AG09309 (cell line): Measurements from ENCODE around the gene MTHFD1L.

Experiments used
- DNase-seq: peaks from one replicate; pipeline ENCODE4 v3.0.0-alpha.2; 2010; ENCODE audit warnings: low read depth
- H3K4me3 ChIP-seq: 2 replicates; pipeline ENCODE4 v1.5.1; 2011; ENCODE audit warnings: mild to moderate bottlenecking, low read depth, low read length, moderate library complexity; ENCODE audit not compliant: control insufficient read depth
- CTCF ChIP-seq: IDR thresholded peaks from 2 replicates; pipeline ENCODE4 v1.5.1; 2011; ENCODE audit warnings: mild to moderate bottlenecking, low read depth, low read length, inconsistent platforms; ENCODE audit not compliant: insufficient read depth, control insufficient read depth; ENCODE audit errors: missing control alignments

MTHFD1L gene

GRCh38 chr6:151060096-151060765, 194.7 kb downstream of the MTHFD1L start:
- peak; percentile 74 for DNase-seq
- no peak overlapping the region for H3K4me3 ChIP-seq
- no peak for TF ChIP-seq CTCF

DNA sequence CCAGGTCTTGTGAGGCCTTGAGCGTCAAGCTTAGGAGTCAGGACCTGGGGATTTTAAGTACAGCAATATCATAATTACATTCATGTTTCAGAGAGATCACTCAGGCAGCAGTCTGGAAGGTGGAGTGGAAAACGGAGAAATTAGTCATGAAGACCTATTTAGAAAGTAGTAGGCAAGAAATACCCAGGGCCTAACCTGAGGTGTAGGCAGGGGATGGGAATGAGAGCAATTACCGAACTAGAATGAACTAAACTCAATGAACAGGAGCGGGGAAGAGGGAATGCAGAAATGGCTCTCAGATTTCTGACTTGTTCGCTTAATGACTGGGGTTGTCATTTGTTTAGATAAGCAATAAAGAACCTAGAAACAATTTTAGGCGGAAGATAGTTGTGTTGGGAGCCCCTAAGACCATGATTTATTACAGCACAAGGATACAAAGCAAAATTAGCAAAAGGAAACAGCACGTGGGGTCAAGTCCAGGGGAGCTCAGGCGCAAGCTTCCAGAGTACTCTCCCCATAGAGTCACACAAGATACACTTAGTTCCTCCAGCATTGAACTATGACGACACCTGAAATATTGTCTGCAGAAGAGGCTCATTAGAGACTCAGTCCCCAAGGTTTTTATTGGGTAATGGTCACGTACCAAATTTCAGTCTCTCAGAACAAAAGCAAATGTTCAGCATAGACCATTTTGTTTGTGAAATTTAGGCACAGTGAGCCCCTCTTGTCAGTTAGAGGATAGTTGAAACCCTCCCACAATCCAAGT, 195.4 kb downstream of the MTHFD1L start:
- DNase-seq = no peak
- H3K4me3 ChIP-seq = no peak overlapping the region
- TF ChIP-seq CTCF = no peak

- TF ChIP-seq CTCF = no peak
- no peak overlapping the region for H3K4me3 ChIP-seq
- peak; percentile 43 for DNase-seq
These were observed 197.8 kb downstream of the MTHFD1L start for GRCh38 chr6:151063352-151063751.

- no peak overlapping the region for H3K4me3 ChIP-seq
- DNase-seq = no peak
- no peak for TF ChIP-seq CTCF
These were observed 198.5 kb downstream of the MTHFD1L start for GRCh38 chr6:151063842-151064647.

DNA sequence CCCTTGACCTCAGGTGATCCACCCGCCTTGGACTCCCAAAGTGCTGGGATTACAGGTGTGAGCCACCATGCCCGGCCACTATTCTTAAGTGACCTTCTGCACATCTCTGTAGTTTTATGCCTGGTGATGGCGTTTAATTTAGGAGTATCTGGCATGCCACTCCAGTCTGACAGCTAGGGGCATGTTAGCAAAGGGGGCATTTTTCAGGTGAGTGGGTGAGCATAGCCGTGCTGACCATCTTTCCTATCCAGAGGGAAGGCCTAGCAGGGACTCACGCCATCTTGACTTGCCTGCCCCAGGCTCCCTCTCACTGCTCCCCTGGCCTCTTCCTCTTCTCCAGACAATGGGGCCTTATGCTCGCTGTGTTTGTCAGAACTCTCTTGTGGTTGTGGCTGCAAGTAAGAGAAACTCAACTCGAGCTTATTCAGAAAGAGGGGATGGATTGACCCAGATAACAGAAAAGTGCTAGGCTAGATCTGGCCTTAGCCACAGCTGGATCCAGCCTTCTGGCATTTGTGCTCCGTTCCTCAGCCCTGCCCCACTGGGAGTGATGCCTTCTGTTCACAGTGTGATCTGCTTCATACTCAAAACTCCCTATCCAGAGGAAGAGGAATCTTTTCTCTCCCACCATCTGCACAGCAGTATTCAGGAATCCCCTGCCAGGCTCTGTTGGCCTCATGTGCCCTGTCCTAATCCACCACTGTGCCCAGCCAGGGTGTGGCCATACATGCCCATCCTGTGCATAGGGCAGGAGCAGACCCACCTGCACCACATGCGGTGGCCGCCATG, 199.7 kb downstream of the MTHFD1L start:
- no peak overlapping the region for H3K4me3 ChIP-seq
- no peak for TF ChIP-seq CTCF
- no peak for DNase-seq
